Right lobe of liver (tissue), 6 donors: ENCODE measurements around the gene IL20RA. TPM values are rescaled to one million over a fixed set of nuclear protein-coding genes. Genes with fewer than 3 reads are reported as not detected.

Experiments
- ATAC-seq, 4 donors: fragments of 200-7000 bp; cut with Tn5 transposase; one replicate each; pipeline ENCODE4 v1.9.1; 2020; ENCODE audit warnings: mild to moderate bottlenecking in 4 of 4, moderate library complexity in 4 of 4
- DNase-seq, 3 donors: peaks; one replicate each; pipeline ENCODE4 v3.0.0-alpha.2; 2020
- H3K27ac ChIP-seq, 3 donors: fragments of 200-600 bp; one replicate each; pipeline ENCODE4 v1.8.0; 2022
- H3K27me3 ChIP-seq, 2 donors: fragments of 200-600 bp; one replicate each; pipeline ENCODE4 v1.8.0; 2022
- H3K36me3 ChIP-seq, 4 donors: fragments of 200-600 bp; sonication (generic) in 1 of 4; one replicate each; pipeline versions ENCODE4 v1.5.1 to v1.8.0; 2017 to 2022; ENCODE audit warnings: control low read depth in 1 of 4
- H3K4me1 ChIP-seq, 4 donors: fragments of 200-600 bp; sonication (generic) in 1 of 4; one replicate each; pipeline versions ENCODE4 v1.5.1 to v1.8.0; 2017 to 2022; ENCODE audit warnings: control low read depth in 1 of 4
- H3K4me3 ChIP-seq, 3 donors: fragments of 200-600 bp; one replicate each; pipeline ENCODE4 v1.8.0; 2022
- H3K9me3 ChIP-seq, 4 donors: fragments of 200-600 bp; sonication (generic) in 1 of 4; one replicate each; pipeline versions ENCODE4 v1.5.1 to v1.8.0; 2017 to 2022; ENCODE audit warnings: control low read depth in 1 of 4
- CTCF ChIP-seq, 4 donors: fragments of 200-600 bp in 3 of 4; fragments of 450-650 bp in 1 of 4; IDR thresholded peaks; one replicate each; pipeline versions ENCODE4 v1.5.1 to v1.8.0; 2016 to 2022; ENCODE audit warnings: antibody characterized with exemption in 4 of 4, mild to moderate bottlenecking in 2 of 4
- POLR2A ChIP-seq: fragments of 450-650 bp; IDR thresholded peaks from one replicate; pipeline ENCODE4 v1.6.1; 2017; ENCODE audit warnings: antibody characterized with exemption, mild to moderate bottlenecking
- WGBS: methylation state at CpG from one replicate; pipeline ENCODE4 v1.1.6; 2018; ENCODE audit warnings: low coverage, low lambda C conversion rate; ENCODE audit not compliant: insufficient coverage; ENCODE audit errors: missing lambda C conversion rate; 5-methylcytosine and 5-hydroxymethylcytosine counted together
- intact Hi-C, 2 donors: fragments of 100-400 bp; cut with DNase I; formaldehyde crosslinking; loops; one replicate each; pipeline versions ENCODE4 v1.11.2 to v1.14.1; 2022
- total RNA-seq, 6 experiments: library from RNA; depleted of rRNA in 2 of 6; stranded (reverse); fragments of >200 nt in 2 of 6; fragmentation: NEBNext Ultra II Directional in 3 of 6; extraction: Animal tissue kit (Norgen Biotek cat#: 25700) in 3 of 6; gene quantifications; one replicate each; pipeline versions ENCODE4 v1.1.0 to v1.2.4, GENCODE V29; 2016 to 2023
- donor health status: DM: no; HTN: yes; CAD: no.
- donor health status: DM: no; HTN: no; CAD: no.
- donor health status: DM: no; HTN: no; CAD: no.
- donor health status: DM: no; HTN: yes; CAD: no.
- donor health status: DM: no; HTN: yes; CAD: no.

The IL20RA gene
- total RNA-seq, 6 experiments from 2014 or later, result 0.06 to 0.70 (median 0.12) TPM

DNA sequence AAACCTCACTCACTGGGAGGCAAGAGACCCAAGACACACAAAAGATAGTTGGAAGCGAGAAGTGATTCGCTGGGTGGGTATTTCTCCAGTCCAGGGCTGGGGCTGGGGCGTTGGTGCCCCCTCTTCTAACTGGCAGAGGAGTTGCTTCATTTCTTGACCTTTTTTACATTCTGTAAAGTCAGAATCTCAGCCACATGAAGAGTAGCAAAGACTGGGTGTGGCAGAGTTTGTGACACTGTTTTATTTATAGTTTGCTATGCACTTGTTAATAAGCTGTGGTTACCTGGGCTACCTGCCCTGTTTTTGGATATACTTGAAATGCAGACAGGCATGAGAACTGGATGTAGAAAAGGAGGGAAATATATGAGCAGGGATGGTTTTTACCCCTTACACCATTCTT lies 42.3 kb downstream of the IL20RA start:
- 53% methylated on average over 3 of the region's 3 CpGs for WGBS
- H3K36me3 ChIP-seq, result no peaks in the 10 kb centered on the region
- intact Hi-C loops, result no loop called here
- H3K4me3 ChIP-seq, result no peak overlapping the region
- no peak overlapping the region for H3K27ac ChIP-seq
- ATAC-seq (no peak), DNase-seq (no peak)
- H3K4me1 ChIP-seq, result no peaks in the 10 kb centered on the region
- no peaks in the 10 kb centered on the region for H3K9me3 ChIP-seq
- no peak for TF ChIP-seq POLR2A
- TF ChIP-seq CTCF (IDR thresholded peaks at IDR 0.05), result no peak
- H3K27me3 ChIP-seq, result no peaks in the 10 kb centered on the region

DNA sequence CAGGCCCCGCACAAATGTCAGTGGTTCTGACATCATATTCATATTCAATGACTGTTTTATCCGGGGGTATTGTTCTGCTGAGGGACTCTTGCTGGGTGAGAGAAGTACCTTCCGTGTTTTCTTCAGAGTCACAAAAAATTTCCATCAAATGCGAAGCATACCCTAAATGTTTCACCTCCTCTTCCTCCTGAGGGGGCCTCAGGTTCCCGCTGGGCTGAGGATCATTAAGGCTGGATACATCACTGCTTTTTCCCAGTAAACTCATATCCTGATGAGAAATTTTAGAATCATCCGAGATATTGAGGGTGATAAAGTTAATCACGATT lies 42.8 kb downstream of the IL20RA start:
- intact Hi-C loops, result no loop called here
- WGBS, result 55% methylated on average over 5 of the region's 7 CpGs
- no peak for ATAC-seq

DNA sequence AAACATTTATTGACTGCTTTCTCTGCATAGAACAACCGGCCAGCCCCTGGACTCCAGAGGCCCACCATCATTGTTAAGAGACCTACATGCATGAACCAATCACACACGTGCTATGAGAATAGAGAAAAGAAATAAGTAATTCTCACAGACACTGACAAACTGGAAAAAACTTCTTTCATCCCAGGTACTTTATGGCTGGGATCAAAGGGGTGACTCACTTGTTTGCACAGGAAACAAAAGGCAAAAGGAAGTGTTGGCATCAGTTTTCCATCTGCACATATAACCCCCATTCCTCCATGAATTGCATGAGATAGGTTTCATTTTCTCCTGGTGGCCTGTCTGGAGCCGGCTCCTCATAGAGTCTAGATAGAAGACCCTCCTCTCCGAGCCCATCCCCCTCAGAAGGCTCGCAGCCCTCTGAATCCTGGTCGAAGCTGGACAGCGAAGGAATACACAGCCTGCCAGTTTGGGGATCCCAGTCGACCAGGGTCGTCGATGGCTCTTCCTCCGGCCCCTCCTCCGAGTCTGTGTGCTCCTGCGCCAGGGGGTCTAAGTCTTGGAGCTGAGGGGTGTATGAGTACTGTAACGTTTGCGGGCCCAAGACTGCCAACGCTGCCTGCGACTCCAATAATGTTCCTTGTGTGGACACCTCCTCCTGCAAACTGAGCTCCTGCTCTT lies 43.3 kb downstream of the IL20RA start:
- TF ChIP-seq CTCF (IDR thresholded peaks at IDR 0.05) (no peak), POLR2A (no peak)
- H3K4me3 ChIP-seq, result no peak overlapping the region
- no peaks in the 10 kb centered on the region for H3K4me1 ChIP-seq
- peaks cover 0 to 7% of the 10 kb centered on the region in 2 donors for H3K27me3 ChIP-seq
- H3K27ac ChIP-seq, result no peak overlapping the region
- DNase-seq (no peak), ATAC-seq (peak in 1 of 4 donors; percentile 52)
- no peaks in the 10 kb centered on the region for H3K9me3 ChIP-seq
- intact Hi-C loops, result no loop called here
- WGBS, result 29% methylated on average over 11 of the region's 17 CpGs
- no peaks in the 10 kb centered on the region for H3K36me3 ChIP-seq

More for the DNA sequence above, 42.8 kb downstream of the IL20RA start:
- TF ChIP-seq CTCF (IDR thresholded peaks at IDR 0.05), result no peak
- TF ChIP-seq POLR2A, result no peak
- no peaks in the 10 kb centered on the region for H3K9me3 ChIP-seq
- H3K27ac ChIP-seq, result no peak overlapping the region
- H3K4me3 ChIP-seq, result no peak overlapping the region
- peaks cover 0 to 3% of the 10 kb centered on the region in 2 donors for H3K27me3 ChIP-seq
- DNase-seq, result no peak
- H3K4me1 ChIP-seq, result no peaks in the 10 kb centered on the region
- H3K36me3 ChIP-seq, result no peaks in the 10 kb centered on the region

DNA sequence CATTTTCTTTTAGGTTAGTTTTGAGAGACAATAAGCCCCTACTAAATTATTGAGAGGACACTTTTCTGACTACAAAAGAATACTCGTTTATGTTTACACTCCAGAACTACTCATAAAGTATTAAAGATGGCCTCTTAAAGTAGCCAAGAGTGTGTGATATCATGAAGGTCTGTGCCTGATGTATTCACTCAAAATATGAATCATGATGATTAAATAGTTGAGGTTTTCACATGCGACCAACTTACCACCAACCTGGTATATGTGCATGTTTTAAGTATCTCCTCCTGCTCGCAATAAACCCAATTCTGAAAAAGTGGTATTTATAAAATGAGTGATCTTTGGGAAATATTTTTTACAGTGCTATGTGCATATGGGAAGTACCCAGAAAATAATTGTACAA lies 43.9 kb downstream of the IL20RA start:
- ATAC-seq, result no peak
- Histone ChIP-seq H3K27me3 (peaks cover 0 to 13% of the 10 kb centered on the region in 2 donors), H3K27ac (no peak overlapping the region), H3K4me1 (no peaks in the 10 kb centered on the region), H3K36me3 (no peaks in the 10 kb centered on the region), H3K4me3 (no peak overlapping the region), H3K9me3 (no peaks in the 10 kb centered on the region)
- WGBS, result 43% methylated on average over 3 of the region's 3 CpGs
- intact Hi-C loops, result no loop called here
- no peak for DNase-seq
- TF ChIP-seq POLR2A, result no peak
- no peak for TF ChIP-seq CTCF (IDR thresholded peaks at IDR 0.05)

GRCh38 chr6:136995521-136995920 lies 49.2 kb downstream of the IL20RA start:
- ATAC-seq (no peak), DNase-seq (no peak)
- no peaks in the 10 kb centered on the region for H3K36me3 ChIP-seq
- no peaks in the 10 kb centered on the region for H3K9me3 ChIP-seq
- peaks cover 2 to 32% of the 10 kb centered on the region in 2 donors for H3K27me3 ChIP-seq
- H3K4me1 ChIP-seq, result peaks cover 0 to 9% (median 3%) of the 10 kb centered on the region in 4 donors
- TF ChIP-seq POLR2A (no peak), CTCF (IDR thresholded peaks at IDR 0.05) (no peak)
- no peak overlapping the region for H3K27ac ChIP-seq
- intact Hi-C loops, result no loop called here
- H3K4me3 ChIP-seq, result no peak overlapping the region
